ENCODE results near the gene TMPRSS6. TPM values are rescaled to one million over a fixed set of nuclear protein-coding genes. Genes with fewer than 3 reads are reported as not detected.

The TMPRSS6 gene
- total and polyA plus RNA-seq, 2 of the 8 experiments (the other 6 are each of a cell fraction or from before 2014, with no cell fraction given), result 0.02 TPM; not detected in 1

DNA sequence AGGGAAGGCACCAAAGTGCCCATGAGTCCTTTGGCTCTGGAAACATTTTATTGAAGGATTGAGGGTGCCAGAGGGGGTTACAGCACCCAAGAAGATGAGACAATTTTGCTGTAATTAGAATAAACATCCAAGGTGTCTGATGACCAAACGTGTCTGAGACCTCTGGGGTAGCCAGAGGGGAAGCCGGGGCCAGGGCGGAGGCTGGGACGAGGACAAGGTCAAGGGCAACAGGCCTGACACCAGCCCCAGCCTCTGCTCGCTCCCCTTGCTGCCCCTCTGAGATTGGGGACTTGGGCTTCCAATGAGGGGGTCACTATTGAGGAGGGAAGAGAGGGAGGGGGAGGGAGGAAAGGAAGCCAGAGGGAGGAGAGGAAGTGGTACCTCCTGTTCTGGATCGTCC, 25.6 kb downstream of the TMPRSS6 start (continued):
- TF ChIP-seq POU5F1 (IDR thresholded peaks at IDR 0.05; ENCODE audit: low read depth, low read length), result no peak
- TF ChIP-seq CBX8 (IDR thresholded peaks at IDR 0.05; ENCODE audit: borderline replicate concordance, low read depth, low read length), result no peak
- TF ChIP-seq CBX5 (IDR thresholded peaks at IDR 0.05; ENCODE audit: low read depth, low read length), result no peak
- no peak for TF ChIP-seq PHF8 (conservative IDR thresholded peaks at IDR 0.05; ENCODE audit: low read depth, low read length)
